Spinal cord (tissue), 10 donors: ENCODE results near the gene INTS1. TPM values are rescaled to one million over a fixed set of nuclear protein-coding genes. Genes with fewer than 3 reads are reported as not detected.

Experiments
- DNase-seq, 6 donors: peaks; one replicate each; pipeline versions ENCODE4 v3.0.0 to v3.0.0-alpha.2; 2013 to 2015; ENCODE audit warnings: low spot score in 6 of 6, low read depth in 4 of 6
- H3K27ac ChIP-seq: one replicate; pipeline ENCODE4 v1.5.1; 2013; ENCODE audit warnings: low read depth, low read length, control low read depth
- H3K27me3 ChIP-seq: one replicate; pipeline ENCODE4 v1.6.1; 2013; ENCODE audit warnings: low read length; ENCODE audit not compliant: control insufficient read depth, insufficient read depth
- H3K36me3 ChIP-seq: one replicate; pipeline ENCODE4 v1.6.1; 2013; ENCODE audit warnings: low read length; ENCODE audit not compliant: control insufficient read depth, insufficient read depth
- H3K4me1 ChIP-seq: one replicate; pipeline ENCODE4 v1.6.1; 2013; ENCODE audit warnings: low read length; ENCODE audit not compliant: control insufficient read depth, insufficient read depth
- H3K4me3 ChIP-seq: one replicate; pipeline ENCODE4 v1.5.1; 2013; ENCODE audit warnings: low read depth, low read length, control low read depth
- H3K9me3 ChIP-seq: one replicate; pipeline ENCODE4 v1.6.1; 2013; ENCODE audit warnings: low read length; ENCODE audit not compliant: control insufficient read depth, insufficient read depth
- WGBS: methylation state at CpG from one replicate; pipeline ENCODE4 v1.1.5; 2013; ENCODE audit warnings: missing lambda C conversion rate; ENCODE audit not compliant: insufficient coverage; 5-methylcytosine and 5-hydroxymethylcytosine counted together
- polyA plus RNA-seq, 2 donors: library from polyadenylated mRNA; unstranded; fragments of 120-200 nt; gene quantifications; one replicate each; pipeline ENCODE4 v1.2.1, GENCODE V29; 2013; ENCODE audit not compliant: insufficient read length in 2 of 2
- total RNA-seq, 2 donors: library from RNA; depleted of rRNA in 1 of 2; stranded (reverse); fragments of 120-200 nt in 1 of 2; fragments of >200 nt in 1 of 2; gene quantifications; one replicate each; pipeline versions ENCODE4 v1.2.3 to v1.2.4, GENCODE V29; 2013 to 2014
- donor health status: healthy.

The INTS1 gene
- total and polyA plus RNA-seq, 4 donors = 24.0 to 107 (median 65.6) TPM

DNA sequence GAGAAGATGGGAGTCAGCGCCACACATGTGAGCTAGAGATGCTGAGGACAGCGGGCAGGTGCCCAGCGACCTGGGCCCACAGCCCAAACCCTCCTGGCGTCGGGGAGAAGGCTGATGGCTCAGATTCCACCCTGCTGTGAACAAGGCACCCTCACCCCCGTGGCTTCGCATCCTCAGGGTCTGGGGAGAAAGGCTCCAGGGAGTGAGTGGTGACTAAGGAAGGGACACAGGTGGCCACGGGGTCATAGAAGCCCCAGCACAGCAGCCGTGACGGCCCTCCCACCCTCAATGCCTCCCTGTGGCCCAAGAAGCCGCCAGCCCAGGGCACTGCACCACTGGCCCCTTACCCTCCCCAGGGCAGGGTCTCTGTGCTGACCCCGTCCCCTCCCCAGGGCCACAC is 19.6 kb downstream of the INTS1 start:
- Histone ChIP-seq H3K36me3 (peaks cover 100% of the 10 kb centered on the region), H3K27ac (no peak overlapping the region), H3K4me1 (no peaks in the 10 kb centered on the region), H3K27me3 (no peaks in the 10 kb centered on the region), H3K4me3 (no peak overlapping the region), H3K9me3 (no peaks in the 10 kb centered on the region)
- no peak for DNase-seq
- 95% methylated on average over 10 of the region's 12 CpGs for WGBS

DNA sequence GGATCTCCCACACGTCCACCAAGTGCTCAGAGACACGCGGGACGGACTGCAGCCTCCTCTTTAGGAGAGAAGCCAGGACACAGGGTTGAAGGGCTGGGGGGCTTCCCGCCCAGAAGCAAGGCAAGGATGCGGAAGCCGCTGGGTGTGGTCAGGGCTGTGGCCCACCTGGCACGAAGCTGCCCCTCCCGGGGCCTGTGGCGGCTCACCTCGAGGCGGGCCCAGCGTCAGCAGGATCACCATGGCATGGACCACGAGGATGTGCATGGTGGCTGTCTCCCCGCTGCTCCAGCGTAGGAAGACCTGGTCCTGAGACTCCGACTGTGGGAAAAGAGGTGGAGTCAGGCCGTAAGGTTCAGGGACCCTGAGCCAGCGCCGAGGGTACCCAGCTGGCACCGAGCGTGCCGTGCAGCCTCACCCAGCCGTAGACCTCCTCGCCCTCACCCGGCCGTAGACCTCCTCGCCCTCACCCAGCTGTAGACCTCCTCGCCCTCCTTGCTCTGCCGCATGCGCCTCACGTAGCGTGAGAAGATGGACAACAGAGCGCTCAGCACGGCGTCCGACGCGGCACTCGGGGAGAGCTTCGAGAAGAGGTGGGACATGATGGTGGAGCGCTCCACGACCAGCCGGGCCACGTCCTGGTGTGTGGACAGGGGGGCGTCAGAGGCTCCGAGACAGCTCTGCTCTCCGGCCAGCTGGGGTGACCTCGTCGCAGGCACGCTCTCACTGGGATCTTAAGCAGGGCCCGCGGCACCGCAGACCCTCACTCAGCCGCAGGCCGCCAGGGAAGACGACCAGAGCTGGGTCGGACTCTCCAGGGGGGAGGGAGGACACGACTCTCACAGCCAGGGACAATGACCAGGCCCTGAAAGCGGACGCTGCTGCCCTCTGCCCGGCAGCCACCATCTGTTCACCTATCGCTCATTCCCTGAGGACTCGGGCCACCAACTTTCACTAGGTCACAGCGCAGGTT is 20.4 kb downstream of the INTS1 start:
- H3K27me3 ChIP-seq = no peaks in the 10 kb centered on the region

DNA sequence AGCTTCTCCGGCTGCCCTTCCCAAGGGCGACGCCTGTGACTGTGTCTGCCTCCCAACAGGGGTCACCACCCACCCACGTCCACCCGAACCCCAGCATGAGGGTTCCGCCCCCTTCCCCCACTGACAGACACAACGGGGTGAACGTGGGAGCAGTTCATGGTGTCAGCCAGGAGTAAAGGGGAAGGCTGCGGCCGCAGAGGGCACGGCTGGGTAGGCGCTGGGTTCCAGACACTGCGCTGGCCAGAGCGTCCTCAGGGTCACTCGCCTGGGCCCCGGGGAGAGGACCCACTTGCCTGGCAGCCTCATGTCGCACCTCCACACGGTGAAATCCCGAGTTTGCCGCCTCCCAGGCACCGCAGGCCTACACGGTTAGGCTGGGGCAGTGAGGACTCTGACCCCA is 21.1 kb downstream of the INTS1 start:
- Histone ChIP-seq H3K27ac (no peak overlapping the region), H3K36me3 (peaks cover 100% of the 10 kb centered on the region), H3K4me3 (no peak overlapping the region), H3K27me3 (no peaks in the 10 kb centered on the region), H3K4me1 (no peaks in the 10 kb centered on the region), H3K9me3 (no peaks in the 10 kb centered on the region)
- 89% methylated on average over 22 of the region's 22 CpGs for WGBS
- no peak for DNase-seq

More for the DNA sequence above, 20.4 kb downstream of the INTS1 start:
- no peak overlapping the region for H3K4me3 ChIP-seq
- 95% methylated on average over 62 of the region's 65 CpGs for WGBS
- no peak overlapping the region for H3K27ac ChIP-seq
- no peak for DNase-seq
- H3K4me1 ChIP-seq = no peaks in the 10 kb centered on the region
- no peaks in the 10 kb centered on the region for H3K9me3 ChIP-seq
- H3K36me3 ChIP-seq = peaks cover 100% of the 10 kb centered on the region

DNA sequence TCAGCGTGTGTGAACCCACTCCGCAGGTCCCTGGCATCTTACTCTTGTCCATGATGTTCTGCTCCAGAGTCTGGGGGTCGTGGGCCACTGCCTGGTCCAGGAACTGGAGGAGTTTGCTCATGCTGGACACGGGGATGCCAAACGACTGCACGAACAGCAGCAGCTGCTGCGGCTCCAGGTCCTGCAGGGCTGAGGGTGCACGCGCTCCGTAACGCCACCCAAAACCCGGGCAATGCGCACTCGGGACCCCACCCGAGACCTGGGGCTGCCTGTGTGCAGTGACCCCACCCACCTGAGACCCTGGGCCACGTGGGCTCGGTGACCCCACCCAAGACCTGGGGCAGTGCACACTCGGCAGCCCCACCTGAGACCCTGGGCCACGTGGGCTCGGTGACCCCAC is 22.9 kb downstream of the INTS1 start:
- Histone ChIP-seq H3K36me3 (peaks cover 100% of the 10 kb centered on the region), H3K27me3 (no peaks in the 10 kb centered on the region), H3K27ac (no peak overlapping the region), H3K9me3 (no peaks in the 10 kb centered on the region), H3K4me3 (no peak overlapping the region), H3K4me1 (no peaks in the 10 kb centered on the region)
- no peak for DNase-seq
- WGBS = 94% methylated on average over 20 of the region's 20 CpGs

DNA sequence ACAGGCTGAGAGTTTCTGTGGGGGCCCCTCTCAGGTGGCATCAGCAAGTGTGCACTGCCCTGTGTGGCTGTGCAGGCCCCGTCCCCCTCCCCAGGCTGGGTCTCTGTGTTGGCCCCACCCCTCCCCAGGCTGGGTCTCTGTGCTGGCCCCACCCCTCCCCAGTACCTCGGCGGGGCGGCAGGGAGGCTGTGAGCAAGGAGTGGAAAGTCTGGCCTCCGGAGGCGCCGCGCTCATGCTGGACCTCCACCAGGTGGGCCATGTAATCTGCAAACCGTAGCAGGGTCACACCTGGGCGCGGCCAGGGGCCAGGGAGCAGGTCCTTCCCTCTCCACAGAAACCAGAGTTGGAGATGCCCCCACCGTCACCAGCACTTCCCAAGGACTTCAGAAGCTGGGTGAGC is 23.5 kb downstream of the INTS1 start:
- Histone ChIP-seq H3K4me1 (no peaks in the 10 kb centered on the region), H3K27ac (no peak overlapping the region), H3K4me3 (no peak overlapping the region), H3K9me3 (no peaks in the 10 kb centered on the region), H3K27me3 (no peaks in the 10 kb centered on the region), H3K36me3 (peaks cover 100% of the 10 kb centered on the region)
- DNase-seq = no peak
- WGBS = 92% methylated on average over 9 of the region's 12 CpGs

DNA sequence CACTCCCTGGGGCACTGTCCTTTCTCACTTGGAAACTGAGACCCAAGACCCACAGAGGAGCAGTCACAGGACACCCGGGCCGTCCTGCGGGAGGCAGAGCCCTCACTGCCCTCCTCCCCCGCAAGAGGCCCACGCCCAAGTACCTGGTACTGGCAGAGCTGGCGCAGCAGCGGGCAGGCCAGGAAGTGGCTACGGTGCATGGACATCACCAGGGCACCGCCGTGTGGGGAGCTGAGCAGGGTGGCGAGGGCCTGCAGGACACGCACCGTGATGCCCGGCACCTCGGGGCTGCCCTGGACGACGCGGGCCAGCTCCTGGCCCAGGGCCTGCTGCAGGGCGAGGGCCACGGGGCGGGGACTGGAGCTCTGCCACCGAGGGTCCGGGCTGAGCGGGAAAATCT is 24.9 kb downstream of the INTS1 start:
- Histone ChIP-seq H3K27ac (no peak overlapping the region), H3K9me3 (no peaks in the 10 kb centered on the region), H3K4me1 (no peaks in the 10 kb centered on the region), H3K27me3 (no peaks in the 10 kb centered on the region), H3K36me3 (peaks cover 100% of the 10 kb centered on the region), H3K4me3 (no peak overlapping the region)
- WGBS = 89% methylated on average over 24 of the region's 24 CpGs
- no peak for DNase-seq

DNA sequence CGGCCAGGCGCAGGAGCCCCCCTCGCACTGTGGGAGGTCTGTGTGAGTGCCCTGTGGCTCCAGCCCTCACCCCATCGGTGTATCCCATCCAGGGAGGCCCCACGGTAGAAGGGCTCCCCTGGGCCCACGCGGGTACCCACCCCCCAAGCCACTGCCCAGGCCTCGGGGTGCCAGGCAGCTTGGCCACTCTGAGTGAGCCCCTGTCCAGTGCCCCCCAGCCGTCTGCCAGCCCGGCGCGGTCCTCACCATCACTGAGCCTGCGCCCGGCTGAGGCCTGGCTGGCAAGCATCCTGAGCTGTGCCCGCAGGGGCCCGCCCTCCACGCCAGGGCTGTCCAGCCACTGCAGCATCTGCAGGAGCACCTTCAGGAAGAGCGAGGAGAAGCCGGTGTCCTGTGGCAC is 25.7 kb downstream of the INTS1 start:
- Histone ChIP-seq H3K4me3 (no peak overlapping the region), H3K36me3 (peaks cover 100% of the 10 kb centered on the region)
- WGBS = 93% methylated on average over 18 of the region's 19 CpGs

DNA sequence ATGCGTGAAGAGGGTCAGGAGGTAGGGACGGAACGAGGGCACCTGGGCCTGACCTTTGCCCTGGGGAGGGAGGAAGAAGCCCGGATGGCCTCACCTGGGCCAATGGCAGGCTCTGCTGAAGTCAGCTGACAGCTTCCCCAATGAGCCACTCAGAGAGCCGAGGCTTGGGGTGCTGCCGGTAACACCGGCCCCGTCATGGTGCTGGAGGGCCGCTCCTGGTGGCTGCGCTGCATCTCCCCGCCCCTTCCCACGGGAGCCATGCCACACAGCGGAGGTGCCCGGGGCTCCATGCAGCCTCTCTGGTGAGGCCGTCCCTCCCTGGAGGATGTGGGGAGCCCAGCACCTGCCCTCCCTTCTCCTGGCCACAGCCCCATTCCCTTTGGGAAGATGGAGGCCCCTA is 27.3 kb downstream of the INTS1 start:
- Histone ChIP-seq H3K36me3 (peaks cover 100% of the 10 kb centered on the region), H3K27me3 (no peaks in the 10 kb centered on the region), H3K4me1 (peaks cover 5% of the 10 kb centered on the region), H3K9me3 (no peaks in the 10 kb centered on the region), H3K4me3 (no peak overlapping the region), H3K27ac (no peak overlapping the region)
- no peak for DNase-seq
- 92% methylated on average over 15 of the region's 15 CpGs for WGBS

More for the DNA sequence above, 25.7 kb downstream of the INTS1 start:
- DNase-seq = no peak
- Histone ChIP-seq H3K27ac (no peak overlapping the region), H3K27me3 (no peaks in the 10 kb centered on the region), H3K4me1 (peaks cover 5% of the 10 kb centered on the region), H3K9me3 (no peaks in the 10 kb centered on the region)

DNA sequence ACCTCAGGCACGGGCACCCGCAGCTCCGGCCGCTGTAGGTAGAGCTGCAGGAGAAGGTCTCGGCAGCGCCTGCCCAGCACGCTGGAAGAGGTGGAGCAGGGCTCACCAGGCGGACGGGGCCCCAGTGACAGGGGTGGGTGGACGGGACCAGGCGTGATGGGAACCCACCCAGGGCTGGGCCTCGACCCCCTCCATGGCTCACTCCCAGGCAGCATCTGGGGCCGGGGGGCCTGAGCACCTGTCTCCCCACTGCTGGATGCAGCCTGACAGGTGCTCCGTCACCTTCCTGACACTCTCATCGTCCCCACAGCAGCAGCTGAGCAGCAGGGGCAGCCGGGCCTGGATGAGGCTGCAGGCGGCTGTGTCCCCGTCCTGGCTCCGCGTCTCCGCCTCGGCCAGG is 28.2 kb downstream of the INTS1 start:
- H3K36me3 ChIP-seq = peaks cover 100% of the 10 kb centered on the region
- no peak overlapping the region for H3K27ac ChIP-seq
- H3K4me1 ChIP-seq = peaks cover 5% of the 10 kb centered on the region
- H3K4me3 ChIP-seq = no peak overlapping the region
- no peaks in the 10 kb centered on the region for H3K27me3 ChIP-seq
- no peaks in the 10 kb centered on the region for H3K9me3 ChIP-seq
- WGBS = 93% methylated on average over 22 of the region's 22 CpGs
- no peak for DNase-seq

DNA sequence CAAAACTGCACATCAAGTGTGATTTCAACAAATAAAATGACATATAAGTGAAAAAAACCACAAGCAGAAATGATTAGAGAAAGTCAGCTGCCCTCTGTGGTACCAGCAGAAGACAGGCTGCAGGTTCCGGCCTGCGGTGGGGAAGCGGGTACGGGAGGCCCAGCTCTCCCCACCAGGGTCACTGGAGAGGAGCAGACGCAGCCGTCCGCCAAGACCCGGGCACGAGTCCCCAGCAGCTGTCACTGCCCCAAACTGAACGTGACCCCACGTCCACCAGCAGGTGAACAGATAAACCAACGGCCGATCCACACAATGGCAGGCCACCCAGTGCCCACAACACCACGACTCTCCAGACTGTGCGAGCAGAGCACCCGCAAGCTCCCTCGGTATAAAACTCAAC is 28.8 kb downstream of the INTS1 start:
- Histone ChIP-seq H3K27ac (no peak overlapping the region), H3K36me3 (peaks cover 100% of the 10 kb centered on the region), H3K9me3 (no peaks in the 10 kb centered on the region), H3K4me3 (no peak overlapping the region), H3K27me3 (no peaks in the 10 kb centered on the region), H3K4me1 (peaks cover 5% of the 10 kb centered on the region)
- DNase-seq = no peak
- WGBS = 92% methylated on average over 17 of the region's 17 CpGs
